Measurements from ENCODE around the gene ZNF285. TPM values are rescaled to one million over a fixed set of nuclear protein-coding genes. Genes with fewer than 3 reads are reported as not detected.
A peak's percentile ranks its signal among the peaks of the same experiment; 100 is the strongest.

Gene ZNF285
- total RNA-seq, 1 donor from 2014 or later: 10.4 TPM

DNA sequence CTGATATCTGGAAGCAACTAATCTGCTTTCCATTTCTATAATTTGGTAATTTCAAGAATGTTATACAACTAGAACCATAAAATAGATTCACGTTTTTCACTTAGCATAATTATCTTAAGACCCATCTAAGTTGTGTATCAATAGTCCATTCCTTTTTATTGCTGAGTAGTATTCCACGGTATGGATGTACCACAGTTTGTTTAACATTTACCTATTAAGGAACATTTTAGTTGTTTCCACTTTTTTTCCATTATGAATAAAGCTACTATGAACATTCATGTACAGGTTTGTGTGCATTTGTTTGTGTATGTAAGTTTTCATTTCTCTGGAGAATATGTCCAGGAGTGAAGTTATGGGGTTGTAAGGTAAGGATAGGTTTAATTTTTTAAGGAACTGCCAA lies 26.6 kb downstream of the ZNF285 start:
- DNase-seq (ENCODE audit: extremely low spot score, unreplicated experiment): no peak
- Mint-ChIP-seq H3K4me1 (ENCODE audit: unreplicated experiment) (no peaks in the 10 kb centered on the region), H3K4me3 (no peak overlapping the region), H3K27ac (no peak overlapping the region), H3K27me3 (no peaks in the 10 kb centered on the region), H3K9me3 (peaks cover 17% of the 10 kb centered on the region), H3K36me3 (no peaks in the 10 kb centered on the region)
- TF ChIP-seq, protein P1, sequence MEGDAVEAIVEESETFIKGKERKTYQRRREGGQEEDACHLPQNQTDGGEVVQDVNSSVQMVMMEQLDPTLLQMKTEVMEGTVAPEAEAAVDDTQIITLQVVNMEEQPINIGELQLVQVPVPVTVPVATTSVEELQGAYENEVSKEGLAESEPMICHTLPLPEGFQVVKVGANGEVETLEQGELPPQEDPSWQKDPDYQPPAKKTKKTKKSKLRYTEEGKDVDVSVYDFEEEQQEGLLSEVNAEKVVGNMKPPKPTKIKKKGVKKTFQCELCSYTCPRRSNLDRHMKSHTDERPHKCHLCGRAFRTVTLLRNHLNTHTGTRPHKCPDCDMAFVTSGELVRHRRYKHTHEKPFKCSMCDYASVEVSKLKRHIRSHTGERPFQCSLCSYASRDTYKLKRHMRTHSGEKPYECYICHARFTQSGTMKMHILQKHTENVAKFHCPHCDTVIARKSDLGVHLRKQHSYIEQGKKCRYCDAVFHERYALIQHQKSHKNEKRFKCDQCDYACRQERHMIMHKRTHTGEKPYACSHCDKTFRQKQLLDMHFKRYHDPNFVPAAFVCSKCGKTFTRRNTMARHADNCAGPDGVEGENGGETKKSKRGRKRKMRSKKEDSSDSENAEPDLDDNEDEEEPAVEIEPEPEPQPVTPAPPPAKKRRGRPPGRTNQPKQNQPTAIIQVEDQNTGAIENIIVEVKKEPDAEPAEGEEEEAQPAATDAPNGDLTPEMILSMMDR (conservative IDR thresholded peaks at IDR 0.05): no peak

DNA sequence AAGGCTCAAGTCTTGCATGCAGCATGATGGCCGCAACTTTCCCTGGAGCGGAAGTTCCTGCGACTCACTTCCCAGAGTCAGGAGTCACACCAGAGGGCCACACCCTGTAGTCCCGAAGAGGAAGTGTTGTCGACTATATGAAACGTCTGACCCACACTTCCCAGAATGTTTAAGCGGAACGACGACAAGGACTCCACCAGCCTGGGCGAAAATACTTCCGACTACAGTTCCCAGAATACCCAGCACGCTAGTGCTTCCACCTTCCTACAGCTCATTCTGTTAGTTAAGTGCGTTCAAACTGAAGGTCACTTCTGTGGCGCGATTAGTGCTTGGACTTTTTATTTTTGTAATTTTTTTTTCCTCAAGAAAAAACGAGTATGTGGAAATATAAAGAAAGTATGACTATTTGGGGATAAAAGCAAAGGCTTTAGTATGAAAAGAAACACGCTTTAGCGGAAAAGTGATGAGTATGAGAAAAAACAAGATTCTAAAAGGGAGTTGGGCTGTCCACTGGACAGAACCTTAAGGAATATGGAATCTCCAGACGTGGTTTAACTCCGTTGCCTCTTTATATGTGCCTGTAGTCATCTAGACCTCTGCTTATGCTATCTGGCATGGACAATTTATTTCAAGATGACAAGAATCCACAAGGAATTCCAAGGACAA lies 29.5 kb downstream of the ZNF285 start:
- no peak for DNase-seq (ENCODE audit: extremely low spot score, unreplicated experiment)
- Mint-ChIP-seq H3K36me3 (no peaks in the 10 kb centered on the region), H3K4me1 (ENCODE audit: unreplicated experiment) (no peaks in the 10 kb centered on the region), H3K27me3 (peaks cover 6% of the 10 kb centered on the region), H3K4me3 (no peak overlapping the region), H3K27ac (no peak overlapping the region), H3K9me3 (peaks cover 13% of the 10 kb centered on the region)
- TF ChIP-seq, protein P1 (conservative IDR thresholded peaks at IDR 0.05): no peak

DNA sequence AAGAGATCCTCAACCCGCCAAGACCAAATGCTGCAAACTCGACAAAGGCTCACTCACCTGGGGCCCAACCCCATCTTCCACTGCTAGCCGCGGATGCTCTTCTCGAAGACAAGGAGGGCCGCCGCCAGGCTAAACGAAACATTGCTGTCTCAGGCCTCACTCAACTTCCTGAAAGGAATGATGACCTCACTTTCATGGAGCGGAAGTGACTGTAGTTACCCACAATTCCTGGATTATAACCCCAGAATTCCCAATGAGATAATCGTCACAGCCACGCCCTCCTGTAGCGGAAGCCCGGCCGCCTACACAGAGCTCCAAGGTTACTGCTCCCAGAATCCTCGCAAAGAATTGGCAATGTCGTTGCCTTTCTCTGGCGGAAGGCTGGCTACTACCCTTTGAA lies 34.4 kb downstream of the ZNF285 start:
- Mint-ChIP-seq H3K36me3 (no peaks in the 10 kb centered on the region), H3K27ac (no peak overlapping the region), H3K9me3 (peaks cover under 1% of the 10 kb centered on the region), H3K4me3 (no peak overlapping the region), H3K4me1 (ENCODE audit: unreplicated experiment) (no peaks in the 10 kb centered on the region), H3K27me3 (peaks cover 15% of the 10 kb centered on the region)
- no peak for DNase-seq (ENCODE audit: extremely low spot score, unreplicated experiment)
- TF ChIP-seq, protein P1 (conservative IDR thresholded peaks at IDR 0.05): no peak

DNA sequence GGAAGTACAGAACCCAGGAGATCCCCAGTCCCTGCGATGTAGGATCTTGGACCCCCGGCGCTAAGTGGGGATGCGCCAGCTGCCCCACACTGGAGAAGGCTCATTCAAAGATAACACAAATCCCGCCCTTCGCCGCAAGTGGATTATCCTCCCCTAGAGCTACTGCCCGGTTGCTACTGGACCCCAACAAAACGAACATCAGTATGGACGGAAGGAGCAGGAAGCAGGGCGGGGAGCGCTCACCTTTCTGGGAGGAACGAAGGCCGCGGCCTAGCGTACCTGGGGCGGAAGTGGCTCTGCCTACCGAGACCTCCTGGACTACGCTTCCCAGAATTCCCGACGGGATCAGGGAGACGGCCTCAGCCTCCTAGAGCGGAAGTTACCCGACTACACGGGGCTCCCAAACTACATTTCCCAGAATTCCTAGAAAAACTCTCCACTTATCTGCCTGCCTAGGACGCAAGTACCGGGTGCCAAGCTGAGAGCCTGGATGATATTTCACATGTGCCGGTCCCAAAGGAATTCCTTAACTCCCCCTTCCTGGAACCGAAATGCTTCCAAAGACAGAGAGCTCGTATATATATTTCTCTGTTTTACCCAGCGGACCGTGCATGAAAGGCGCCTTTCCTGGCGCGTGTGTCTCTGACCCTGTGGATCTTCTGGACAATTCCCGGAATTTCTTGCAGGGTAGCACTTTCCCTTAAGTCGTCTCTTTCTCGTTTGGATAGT lies 44.9 kb downstream of the ZNF285 start, which contains the start of gene ZNF112:
ZNF112 (minus strand) TSS at position 298 of the 729 bp plus-strand sequence. CDS start 16,141 bp downstream, outside the sequence.
- TF ChIP-seq, protein P1 (conservative IDR thresholded peaks at IDR 0.05): no peak
- peak within 1 kb of the TSS; percentile 97 for H3K4me3 Mint-ChIP-seq
- H3K27me3 Mint-ChIP-seq: peaks cover 9% of the 10 kb centered on the region
- H3K36me3 Mint-ChIP-seq: peaks cover 43% of the 10 kb centered on the region
- H3K4me1 Mint-ChIP-seq (ENCODE audit: unreplicated experiment): peaks cover 15% of the 10 kb centered on the region
- DNase-seq (ENCODE audit: extremely low spot score, unreplicated experiment): peak; percentile 86
- H3K27ac Mint-ChIP-seq: peak within 1 kb of the TSS; percentile 89
- peaks cover 19% of the 10 kb centered on the region for H3K9me3 Mint-ChIP-seq

DNA sequence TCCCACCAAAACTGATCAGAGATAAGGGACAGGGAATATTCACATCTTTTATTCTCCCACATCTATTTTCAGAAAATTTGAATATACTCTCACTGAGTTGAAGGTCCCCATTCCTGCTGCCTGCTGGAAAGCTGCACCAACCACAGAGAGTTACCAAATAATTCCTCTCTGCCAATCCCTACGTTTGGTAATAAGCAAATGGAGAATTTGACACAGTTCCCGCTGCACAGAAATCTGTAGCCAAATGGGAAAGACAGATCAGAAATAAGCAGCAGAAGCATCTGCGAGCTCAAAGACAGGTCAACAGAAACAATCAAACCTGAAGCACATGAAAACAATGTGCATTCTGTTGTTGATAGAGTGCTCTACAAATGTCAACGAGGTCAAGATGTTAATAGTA lies 54.9 kb downstream of the ZNF285 start:
- no peaks in the 10 kb centered on the region for H3K27me3 Mint-ChIP-seq
- H3K4me1 Mint-ChIP-seq (ENCODE audit: unreplicated experiment): peaks cover 3% of the 10 kb centered on the region
- H3K4me3 Mint-ChIP-seq: no peak overlapping the region
- peaks cover 29% of the 10 kb centered on the region for H3K9me3 Mint-ChIP-seq
- H3K36me3 Mint-ChIP-seq: peaks cover 42% of the 10 kb centered on the region
- DNase-seq (ENCODE audit: extremely low spot score, unreplicated experiment): no peak
- no peak overlapping the region for H3K27ac Mint-ChIP-seq
- TF ChIP-seq, protein P1 (conservative IDR thresholded peaks at IDR 0.05): no peak
